NCI-H1417 (cell line): ENCODE results near the gene PPP4R3A.
"Not testable (repeated sequence)": the region's sequence is repeated elsewhere in the genome, so short reads cannot be mapped to it uniquely, and the experiment has no call there.

Source experiments
- DNase-seq, 3 experiments: peaks; one replicate each; lab custom pipeline; 2025; lab: John Stamatoyannopoulos, UW

PPP4R3A gene

GRCh38 chr14:91438845-91439244 lies 71.3 kb downstream of the PPP4R3A start:
- no peak for DNase-seq

- not testable (repeated sequence) for DNase-seq
Observed at GRCh38 chr14:91436266-91436665, 73.8 kb downstream of the PPP4R3A start.

GRCh38 chr14:91429385-91429784 lies 80.7 kb downstream of the PPP4R3A start:
- DNase-seq, result no peak

- not testable (repeated sequence) for DNase-seq
Observed at GRCh38 chr14:91428931-91429330, 81.2 kb downstream of the PPP4R3A start.

- DNase-seq, result not testable (repeated sequence)
Observed at GRCh38 chr14:91425531-91425944, 84.6 kb downstream of the PPP4R3A start.

- DNase-seq, result no peak
Observed at GRCh38 chr14:91424813-91425530, 85.1 kb downstream of the PPP4R3A start.

GRCh38 chr14:91420686-91421085 lies 89.4 kb downstream of the PPP4R3A start:
- DNase-seq, result no peak

- DNase-seq, result no peak
Observed at GRCh38 chr14:91419451-91419850, 90.7 kb downstream of the PPP4R3A start.

GRCh38 chr14:91419044-91419397 lies 91.1 kb downstream of the PPP4R3A start:
- DNase-seq, result no peak

GRCh38 chr14:91418387-91419043 lies 91.6 kb downstream of the PPP4R3A start:
- peak; percentile 63 to 90 (median 87) for DNase-seq

- DNase-seq, result peak; percentile 83 to 91 (median 84)
Observed at GRCh38 chr14:91417983-91418386, 92.1 kb downstream of the PPP4R3A start.

GRCh38 chr14:91417120-91417982 lies 92.8 kb downstream of the PPP4R3A start, which contains the start of gene CCDC88C:
TSS of gene CCDC88C (minus strand) at chr14:91417820. CDS start at chr14:91417690, 130 bp downstream.
- peak; percentile 85 to 91 (median 87) for DNase-seq

- DNase-seq, result peak in 1 of 3 experiments; percentile 49
Observed at GRCh38 chr14:91416744-91417119, 93.4 kb downstream of the PPP4R3A start.

- DNase-seq, result peak; percentile 27 to 70 (median 44)
Observed at GRCh38 chr14:91415794-91416743, 94.0 kb downstream of the PPP4R3A start.

- no peak for DNase-seq
Observed at GRCh38 chr14:91414475-91414833, 95.7 kb downstream of the PPP4R3A start.

- DNase-seq, result peak; percentile 77 to 98 (median 90)
Observed at GRCh38 chr14:91413547-91414474, 96.3 kb downstream of the PPP4R3A start.

GRCh38 chr14:91412939-91413338 lies 97.2 kb downstream of the PPP4R3A start:
- DNase-seq, result no peak

- no peak for DNase-seq
Observed at GRCh38 chr14:91410771-91411536, 99.2 kb downstream of the PPP4R3A start.

- DNase-seq, result no peak
Observed at GRCh38 chr14:91409928-91410718, 100.0 kb downstream of the PPP4R3A start.
